ENCODE measurements around the gene PIGBOS1. TPM values are rescaled to one million over a fixed set of nuclear protein-coding genes. Genes with fewer than 3 reads are reported as not detected.

Gene PIGBOS1
- total RNA-seq, 1 experiment from 2014 or later: 13.3 TPM

- no peaks in the 10 kb centered on the region for H3K27me3 ChIP-seq (replicated peaks; ENCODE audit: insufficient read depth, low read depth, low read length, poor library complexity)
- TF ChIP-seq EZH2 (IDR thresholded peaks at IDR 0.05; ENCODE audit: borderline replicate concordance, low read depth, low read length, poor library complexity, severe bottlenecking): no peak
- peak; percentile 93 for TF ChIP-seq CTCF (conservative IDR thresholded peaks at IDR 0.05; ENCODE audit: low read depth, low read length)
- peak; percentile 78 for DNase-seq (ENCODE audit: low spot score)
- intact Hi-C loops (cut with micrococcal nuclease; ENCODE audit: unreplicated experiment): loop anchor here (1.0 to 10.0 kb wide), 2 partner anchors 73 to 144 kb away; no protein-coding TSS in a partner anchor
- H3K4me3 ChIP-seq (ENCODE audit: low read depth, low read length, poor library complexity, severe bottlenecking): peak overlapping the region; percentile 75
- H3K27ac ChIP-seq (ENCODE audit: low read depth, low read length, poor library complexity, severe bottlenecking): peak overlapping the region; percentile 35
- no peaks in the 10 kb centered on the region for H3K36me3 ChIP-seq (ENCODE audit: insufficient read depth, low read length, poor library complexity, severe bottlenecking)
- H3K9me3 ChIP-seq (ENCODE audit: low read depth, low read length, poor library complexity, severe bottlenecking): no peaks in the 10 kb centered on the region
- BruUV-seq (replicated peaks): no TSS peak
- ChIA-PET POLR2A (ENCODE audit: low non-redundant PET) (no interaction called here), CTCF (interaction anchor here (1.4 kb wide), 1 partner anchor 73 kb away, joined by 4 read pairs; no protein-coding TSS in a partner anchor)
- peaks cover 4% of the 10 kb centered on the region for H3K4me1 ChIP-seq (ENCODE audit: insufficient read depth, low read length, poor library complexity, severe bottlenecking)
Measured at GRCh38 chr15:55290528-55291057, 28.3 kb downstream of the PIGBOS1 start.

GRCh38 chr15:55289746-55290527 lies 29.0 kb downstream of the PIGBOS1 start, which contains the start of gene RAB27A:
Gene RAB27A (minus strand): TSS chr15:55289813. CDS start chr15:55234934, 54,879 bp downstream.
- peak within 1 kb of the TSS; percentile 75 for H3K4me3 ChIP-seq (ENCODE audit: low read depth, low read length, poor library complexity, severe bottlenecking)
- no peaks in the 10 kb centered on the region for H3K27me3 ChIP-seq (replicated peaks; ENCODE audit: insufficient read depth, low read depth, low read length, poor library complexity)
- no TSS peak for BruUV-seq (replicated peaks)
- intact Hi-C loops (cut with micrococcal nuclease; ENCODE audit: unreplicated experiment): loop anchor here (1.0 to 10.0 kb wide), 2 partner anchors 73 to 145 kb away; no protein-coding TSS in a partner anchor
- TF ChIP-seq EZH2 (IDR thresholded peaks at IDR 0.05; ENCODE audit: borderline replicate concordance, low read depth, low read length, poor library complexity, severe bottlenecking): no peak
- TF ChIP-seq CTCF (conservative IDR thresholded peaks at IDR 0.05; ENCODE audit: low read depth, low read length): no peak
- peak; percentile 45 for DNase-seq (ENCODE audit: low spot score)
- no peaks in the 10 kb centered on the region for H3K36me3 ChIP-seq (ENCODE audit: insufficient read depth, low read length, poor library complexity, severe bottlenecking)
- H3K4me1 ChIP-seq (ENCODE audit: insufficient read depth, low read length, poor library complexity, severe bottlenecking): peaks cover 4% of the 10 kb centered on the region
- ChIA-PET CTCF (interaction anchor here (1.4 kb wide), 1 partner anchor 73 kb away, joined by 4 read pairs; no protein-coding TSS in a partner anchor), POLR2A (ENCODE audit: low non-redundant PET) (no interaction called here)
- no peaks in the 10 kb centered on the region for H3K9me3 ChIP-seq (ENCODE audit: low read depth, low read length, poor library complexity, severe bottlenecking)
- H3K27ac ChIP-seq (ENCODE audit: low read depth, low read length, poor library complexity, severe bottlenecking): peak within 1 kb of the TSS; percentile 35

GRCh38 chr15:55289011-55289745 lies 29.7 kb downstream of the PIGBOS1 start:
- H3K27ac ChIP-seq (ENCODE audit: low read depth, low read length, poor library complexity, severe bottlenecking): no peak overlapping the region
- peak overlapping the region; percentile 75 for H3K4me3 ChIP-seq (ENCODE audit: low read depth, low read length, poor library complexity, severe bottlenecking)
- peaks cover 4% of the 10 kb centered on the region for H3K4me1 ChIP-seq (ENCODE audit: insufficient read depth, low read length, poor library complexity, severe bottlenecking)
- intact Hi-C loops (cut with micrococcal nuclease; ENCODE audit: unreplicated experiment): no loop called here
- BruUV-seq (replicated peaks): no TSS peak
- no peaks in the 10 kb centered on the region for H3K27me3 ChIP-seq (replicated peaks; ENCODE audit: insufficient read depth, low read depth, low read length, poor library complexity)
- POLR2A ChIA-PET (ENCODE audit: low non-redundant PET): no interaction called here
- DNase-seq (ENCODE audit: low spot score): no peak
- CTCF ChIA-PET: no interaction called here
- no peaks in the 10 kb centered on the region for H3K36me3 ChIP-seq (ENCODE audit: insufficient read depth, low read length, poor library complexity, severe bottlenecking)
- TF ChIP-seq CTCF (conservative IDR thresholded peaks at IDR 0.05; ENCODE audit: low read depth, low read length) (no peak), EZH2 (IDR thresholded peaks at IDR 0.05; ENCODE audit: borderline replicate concordance, low read depth, low read length, poor library complexity, severe bottlenecking) (no peak)
- H3K9me3 ChIP-seq (ENCODE audit: low read depth, low read length, poor library complexity, severe bottlenecking): no peaks in the 10 kb centered on the region
